Thyroid gland (tissue), 4 donors: ENCODE measurements around the gene TNFSF10. TPM values are rescaled to one million over a fixed set of nuclear protein-coding genes. Genes with fewer than 3 reads are reported as not detected.

Source experiments
- DNase-seq, 2 donors: peaks; one replicate each; pipeline ENCODE4 v3.0.0-alpha.2; 2019
- H3K27ac ChIP-seq, 3 donors: fragments of 200-600 bp; sonication (generic); 1 replicate in 2 of 3; 2 replicates in 1 of 3; pipeline ENCODE4 v1.5.1; 2016 to 2019; ENCODE audit warnings: mild to moderate bottlenecking in 1 of 3, moderate library complexity in 1 of 3
- H3K27me3 ChIP-seq: fragments of 200-600 bp; sonication (generic); one replicate; pipeline ENCODE4 v1.5.1; 2019
- H3K36me3 ChIP-seq, 2 donors: fragments of 200-600 bp; sonication (generic); one replicate each; pipeline ENCODE4 v1.5.1; 2016 to 2019
- H3K4me1 ChIP-seq, 2 donors: fragments of 200-600 bp; sonication (generic); one replicate each; pipeline ENCODE4 v1.5.1; 2017 to 2019
- H3K4me3 ChIP-seq, 3 donors: fragments of 200-600 bp; sonication (generic); replicated peaks in 1 of 3; 1 replicate in 2 of 3; 2 replicates in 1 of 3; pipeline ENCODE4 v1.5.1; 2016; ENCODE audit warnings: mild to moderate bottlenecking in 1 of 3
- H3K9me3 ChIP-seq: fragments of 200-600 bp; sonication (generic); one replicate; pipeline ENCODE4 v1.5.1; 2017
- CTCF ChIP-seq, 6 experiments: fragments of 200-600 bp in 3 of 6; fragments of 450-650 bp in 3 of 6; sonication (generic) in 3 of 6; IDR thresholded peaks; one replicate each; pipeline ENCODE4 v1.5.1; 2016 to 2019; ENCODE audit warnings: antibody characterized with exemption in 6 of 6, mild to moderate bottlenecking in 2 of 6, inconsistent platforms in 1 of 6, moderate library complexity in 1 of 6
- POLR2A ChIP-seq, 2 donors: fragments of 450-650 bp; IDR thresholded peaks; one replicate each; pipeline ENCODE4 v1.6.1; 2017; ENCODE audit warnings: antibody characterized with exemption in 2 of 2, mild to moderate bottlenecking in 2 of 2, moderate library complexity in 1 of 2
- WGBS, 2 donors: methylation state at CpG; one replicate each; pipeline ENCODE4 v1.1.5; 2017; 5-methylcytosine and 5-hydroxymethylcytosine counted together
- intact Hi-C: fragments of 100-400 bp; cut with DNase I; formaldehyde crosslinking; loops from one replicate; pipeline ENCODE4 v1.15.1; 2023
- total RNA-seq, 4 donors: library from RNA; depleted of rRNA; stranded (reverse); fragments of >200 nt; gene quantifications; one replicate each; pipeline ENCODE4 v1.2.3, GENCODE V29; 2016

The TNFSF10 gene
- total RNA-seq, 4 donors from 2014 or later: 24.4 to 178 (median 61.7) TPM

- no peaks in the 10 kb centered on the region for H3K4me1 ChIP-seq
- H3K27ac ChIP-seq: no peak overlapping the region
- H3K27me3 ChIP-seq: no peaks in the 10 kb centered on the region
- intact Hi-C loops: no loop called here
- WGBS, 2 donors: 80 to 87% methylated on average over 6 of the region's 6 CpGs
- DNase-seq: no peak
- no peaks in the 10 kb centered on the region for H3K9me3 ChIP-seq
- H3K4me3 ChIP-seq: no peak overlapping the region
- no peaks in the 10 kb centered on the region for H3K36me3 ChIP-seq
- TF ChIP-seq POLR2A (IDR thresholded peaks at IDR 0.05) (no peak), CTCF (IDR thresholded peaks at IDR 0.05) (no peak)
These were observed 27.2 kb upstream of the TNFSF10 start for GRCh38 chr3:172550347-172550943.

- H3K4me3 ChIP-seq: no peak overlapping the region
- H3K9me3 ChIP-seq: no peaks in the 10 kb centered on the region
- 76 to 78% methylated on average over 2 of the region's 2 CpGs for WGBS, 2 donors
- intact Hi-C loops: no loop called here
- TF ChIP-seq POLR2A (IDR thresholded peaks at IDR 0.05) (no peak), CTCF (IDR thresholded peaks at IDR 0.05) (no peak)
- H3K36me3 ChIP-seq: no peaks in the 10 kb centered on the region
- H3K4me1 ChIP-seq: no peaks in the 10 kb centered on the region
- DNase-seq: no peak
- no peak overlapping the region for H3K27ac ChIP-seq
- H3K27me3 ChIP-seq: no peaks in the 10 kb centered on the region
These were observed 25.9 kb upstream of the TNFSF10 start for GRCh38 chr3:172549144-172549543.

- H3K27ac ChIP-seq: no peak overlapping the region
- intact Hi-C loops: no loop called here
These were observed 23.5 kb upstream of the TNFSF10 start for GRCh38 chr3:172546628-172547214.

GRCh38 chr3:172546105-172546504 lies 22.9 kb upstream of the TNFSF10 start:
- Histone ChIP-seq H3K9me3 (no peaks in the 10 kb centered on the region), H3K27ac (no peak overlapping the region)
- TF ChIP-seq CTCF (IDR thresholded peaks at IDR 0.05): no peak
- TF ChIP-seq POLR2A (IDR thresholded peaks at IDR 0.05): no peak

More at GRCh38 chr3:172546628-172547214, 23.5 kb upstream of the TNFSF10 start:
- DNase-seq: no peak
- Histone ChIP-seq H3K4me3 (no peak overlapping the region), H3K27me3 (no peaks in the 10 kb centered on the region), H3K9me3 (no peaks in the 10 kb centered on the region), H3K4me1 (peaks cover 13 to 16% of the 10 kb centered on the region in 2 donors), H3K36me3 (no peaks in the 10 kb centered on the region)
- no peak for TF ChIP-seq POLR2A (IDR thresholded peaks at IDR 0.05)
- no peak for TF ChIP-seq CTCF (IDR thresholded peaks at IDR 0.05)

GRCh38 chr3:172544404-172544803 lies 21.2 kb upstream of the TNFSF10 start:
- Histone ChIP-seq H3K4me3 (no peak overlapping the region), H3K27ac (no peak overlapping the region), H3K4me1 (peaks cover 13 to 19% of the 10 kb centered on the region in 2 donors), H3K9me3 (no peaks in the 10 kb centered on the region), H3K27me3 (no peaks in the 10 kb centered on the region), H3K36me3 (no peaks in the 10 kb centered on the region)
- TF ChIP-seq POLR2A (IDR thresholded peaks at IDR 0.05): no peak
- TF ChIP-seq CTCF (IDR thresholded peaks at IDR 0.05): no peak
- WGBS, 2 donors: 88 to 96% methylated on average over 2 of the region's 2 CpGs
- intact Hi-C loops: no loop called here
- DNase-seq: no peak

More at GRCh38 chr3:172546105-172546504, 22.9 kb upstream of the TNFSF10 start:
- 87 to 88% methylated on average over 3 of the region's 3 CpGs for WGBS, 2 donors
- H3K4me1 ChIP-seq: peaks cover 13 to 19% of the 10 kb centered on the region in 2 donors
- H3K27me3 ChIP-seq: no peaks in the 10 kb centered on the region
- H3K36me3 ChIP-seq: no peaks in the 10 kb centered on the region
- intact Hi-C loops: no loop called here
- H3K4me3 ChIP-seq: no peak overlapping the region
- no peak for DNase-seq
